Medulla oblongata (tissue), 1 donor: Measurements from ENCODE around the gene SIRT6.
A peak's percentile ranks its signal among the peaks of the same experiment; 100 is the strongest.
"Not testable (repeated sequence)": the region's sequence is repeated elsewhere in the genome, so short reads cannot be mapped to it uniquely, and the experiment has no call there.

Experiments
- DNase-seq: peaks from one replicate; pipeline ENCODE4 v3.0.0-alpha.2; 2015; ENCODE audit errors: extremely low spot score

SIRT6 gene

GRCh38 chr19:4174895-4175668, 7.3 kb downstream of the SIRT6 start:
- DNase-seq, result no peak

DNA sequence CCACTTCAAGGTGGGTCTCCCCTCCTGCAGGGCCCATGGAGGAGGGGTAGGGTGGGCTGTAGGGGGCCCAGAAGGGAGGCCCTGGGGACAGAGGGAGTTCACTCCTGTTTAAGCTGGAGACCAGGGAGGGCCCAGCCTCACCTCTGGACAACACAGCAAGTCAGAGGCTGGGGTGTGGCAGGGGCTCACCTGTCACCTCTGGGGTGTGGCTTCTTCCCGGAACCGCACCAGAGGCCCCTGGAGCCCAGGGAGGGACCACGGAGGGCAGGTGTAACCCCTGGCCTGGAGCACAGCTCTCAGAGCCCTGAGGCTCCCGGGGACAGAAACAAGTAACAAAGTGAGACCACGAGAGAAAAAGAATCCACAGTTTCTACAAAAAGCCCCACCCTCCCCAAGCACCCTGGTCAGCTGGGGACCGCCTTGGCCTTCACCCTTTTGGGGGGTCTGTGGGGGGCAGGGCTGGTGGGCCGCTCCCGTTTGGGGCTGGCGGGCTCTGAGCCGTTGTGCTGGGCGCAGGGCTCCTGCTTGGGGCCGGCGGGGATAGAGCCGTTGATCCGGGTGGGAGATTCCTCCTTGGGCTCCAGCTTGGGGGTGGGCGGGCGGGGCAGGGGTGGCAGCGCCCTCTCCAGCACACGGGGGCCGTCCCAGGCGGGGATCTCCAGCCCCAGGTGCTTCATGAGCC, 8.0 kb downstream of the SIRT6 start:
- DNase-seq, result no peak

DNA sequence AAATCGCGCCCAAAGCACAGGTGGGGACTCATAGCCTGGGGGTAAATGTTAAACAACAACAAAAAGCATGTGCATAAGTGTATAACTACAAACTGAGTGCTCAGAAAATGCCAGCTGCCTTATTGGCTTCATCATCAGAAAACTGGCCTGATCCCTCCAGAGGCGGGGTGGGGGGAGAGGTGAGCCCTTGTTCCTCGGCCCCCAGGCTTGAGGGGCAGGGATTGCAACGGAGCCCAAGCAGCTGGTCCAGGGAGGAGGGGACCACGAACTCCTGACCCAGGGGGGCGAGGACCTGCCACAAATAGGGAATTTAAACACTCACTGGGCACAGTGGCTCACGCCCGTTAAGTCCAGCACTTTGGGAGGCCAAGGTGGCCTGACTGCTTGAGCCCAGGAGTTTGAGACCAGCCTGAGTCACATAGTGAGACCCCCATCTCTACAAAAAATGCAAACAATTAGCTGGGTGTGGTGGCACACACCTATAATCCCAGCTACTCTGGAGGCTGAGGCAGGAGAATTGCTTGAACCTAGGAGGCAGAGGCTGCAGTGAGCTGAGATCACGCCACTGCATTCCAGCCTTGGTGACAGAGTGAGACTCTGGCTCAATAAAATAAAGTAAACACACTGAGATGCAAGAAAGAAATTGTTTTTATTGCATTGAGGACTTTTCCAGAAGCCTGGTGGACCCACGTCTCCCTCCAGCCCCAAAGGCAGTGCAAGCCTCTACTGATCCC, 8.7 kb downstream of the SIRT6 start:
- no peak for DNase-seq

- DNase-seq, result no peak
These were observed 9.4 kb downstream of the SIRT6 start for GRCh38 chr19:4172861-4173473.

- DNase-seq, result no peak
These were observed 10.7 kb downstream of the SIRT6 start for GRCh38 chr19:4171676-4172075.

DNA sequence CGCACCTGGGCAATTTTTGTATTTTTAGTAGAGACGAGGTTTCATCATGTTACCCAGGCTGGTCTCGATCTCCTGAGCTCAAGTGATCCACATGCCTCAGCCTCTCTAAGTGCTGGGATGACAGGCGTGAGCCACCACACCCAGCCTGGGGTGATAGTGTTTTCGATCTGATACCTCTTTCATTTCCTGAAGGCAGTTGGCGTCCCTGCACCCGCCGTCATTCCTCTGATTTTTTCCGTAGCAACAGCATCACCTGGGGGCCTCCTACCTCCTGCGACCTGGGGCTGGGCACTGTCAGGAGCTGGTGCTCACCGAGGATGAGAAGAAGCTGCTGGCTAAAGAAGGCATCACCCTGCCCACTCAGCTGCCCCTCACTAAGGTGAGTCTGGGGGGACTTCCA, 18.1 kb downstream of the SIRT6 start:
- DNase-seq, result no peak

DNA sequence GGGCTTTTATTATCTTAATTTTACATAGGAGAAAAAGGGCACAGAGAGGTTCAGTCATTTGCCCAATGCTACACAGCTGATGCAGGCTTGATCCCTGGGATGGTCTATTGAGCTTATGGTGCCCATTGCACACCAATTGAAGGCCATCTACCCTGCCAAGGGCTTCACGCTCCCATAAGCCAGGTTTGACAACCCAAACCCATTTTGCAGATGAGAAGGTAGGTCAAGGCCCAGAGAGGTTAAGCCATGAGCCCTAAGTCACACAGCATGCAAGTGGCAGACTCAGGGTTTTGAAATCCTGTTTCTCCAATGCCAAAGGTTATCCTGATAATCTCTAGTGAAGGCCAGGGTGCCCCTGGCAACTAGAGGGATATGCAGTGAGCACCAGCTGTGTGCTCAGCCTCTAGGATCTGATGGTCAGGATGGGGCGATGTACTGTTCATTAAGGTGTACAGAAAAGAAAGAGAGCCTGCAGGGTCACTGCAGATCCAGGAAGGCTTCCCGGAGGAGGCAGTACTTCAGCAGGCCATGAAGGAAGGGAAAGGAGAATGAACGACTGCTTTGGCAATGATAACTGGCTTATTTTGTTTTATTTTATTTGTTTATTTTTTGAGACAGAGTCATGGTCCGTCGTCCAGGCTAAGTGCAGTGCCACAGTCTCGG, 20.8 kb downstream of the SIRT6 start:
- DNase-seq, result no peak

DNA sequence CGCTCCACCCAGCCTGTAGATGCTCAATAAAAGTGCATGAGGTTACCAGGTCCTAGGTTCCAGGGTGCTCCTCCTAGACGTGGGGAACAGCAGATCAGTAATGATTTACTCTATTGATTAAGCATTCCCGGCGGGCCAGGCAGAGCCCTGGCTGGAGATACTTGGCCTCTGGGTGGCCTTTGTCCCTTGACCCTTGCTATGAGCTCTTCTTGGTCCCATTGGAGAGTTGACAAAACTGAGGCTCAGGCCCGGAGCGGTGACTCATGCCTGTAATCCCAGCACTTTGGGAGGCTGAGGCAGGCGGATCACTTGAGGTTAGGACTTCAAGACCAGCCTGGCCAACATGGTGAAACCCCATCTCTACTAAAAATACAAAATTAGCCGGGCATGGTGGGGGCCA, 24.4 kb downstream of the SIRT6 start:
- DNase-seq, result not testable (repeated sequence)

DNA sequence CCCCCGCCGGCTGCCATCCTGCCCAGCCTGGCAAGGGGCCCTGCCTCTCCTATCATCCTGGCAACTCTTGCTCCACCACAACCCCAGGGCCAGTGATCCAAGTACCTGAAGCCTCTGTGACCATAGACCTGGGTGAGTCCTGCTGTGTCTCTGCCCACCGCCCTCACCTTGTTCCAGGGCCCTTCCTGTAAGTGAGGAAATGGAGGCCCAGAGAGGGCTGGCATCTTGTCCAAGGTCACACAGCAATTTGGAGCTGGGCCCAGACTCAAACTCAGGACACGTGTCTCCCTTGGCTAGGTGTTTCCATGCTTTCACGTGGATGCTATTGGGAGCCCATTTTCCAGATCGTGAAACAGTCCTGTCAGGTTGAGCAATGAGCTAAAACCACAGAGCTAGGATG, 25.2 kb downstream of the SIRT6 start:
- no peak for DNase-seq

- DNase-seq, result no peak
These were observed 27.6 kb downstream of the SIRT6 start for GRCh38 chr19:4154571-4155312.

DNA sequence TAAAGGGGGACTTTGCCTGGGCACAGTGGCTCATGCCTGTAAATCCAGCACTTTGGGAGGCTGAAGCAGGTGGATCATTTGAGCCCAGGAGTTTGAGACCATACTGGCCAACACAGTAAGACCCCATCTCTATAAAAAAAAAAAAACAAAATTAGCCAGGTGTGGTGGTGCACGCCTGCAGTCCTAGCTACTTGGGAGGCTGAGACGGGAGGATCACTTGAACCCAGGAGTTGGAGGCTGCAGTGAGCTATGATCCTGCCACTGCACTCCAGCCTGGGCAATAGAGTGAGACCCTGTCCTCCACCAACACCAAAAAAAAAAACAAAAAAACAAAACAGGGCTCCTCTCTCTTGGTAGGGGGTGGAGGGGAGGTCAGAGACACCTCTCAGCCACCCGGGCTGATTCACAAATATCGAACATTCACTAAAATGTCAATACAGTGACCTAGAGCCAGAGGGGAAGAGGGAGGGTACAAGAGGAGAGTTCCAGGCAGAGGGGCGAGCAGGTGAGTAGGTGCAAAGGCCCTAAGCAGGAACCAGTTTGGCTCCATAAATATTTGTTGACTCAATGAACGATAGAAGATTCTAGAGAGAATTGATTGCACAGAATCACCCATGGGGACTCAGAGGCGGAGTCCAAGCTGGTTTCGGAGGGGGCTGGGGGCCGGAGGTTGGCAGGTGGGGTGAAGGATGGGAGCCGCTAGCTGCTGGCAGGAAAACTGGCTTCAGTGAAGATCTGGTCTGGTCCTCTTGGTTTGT, 29.9 kb downstream of the SIRT6 start:
- no peak for DNase-seq

- no peak for DNase-seq
These were observed 30.7 kb downstream of the SIRT6 start for GRCh38 chr19:4151623-4152022.

DNA sequence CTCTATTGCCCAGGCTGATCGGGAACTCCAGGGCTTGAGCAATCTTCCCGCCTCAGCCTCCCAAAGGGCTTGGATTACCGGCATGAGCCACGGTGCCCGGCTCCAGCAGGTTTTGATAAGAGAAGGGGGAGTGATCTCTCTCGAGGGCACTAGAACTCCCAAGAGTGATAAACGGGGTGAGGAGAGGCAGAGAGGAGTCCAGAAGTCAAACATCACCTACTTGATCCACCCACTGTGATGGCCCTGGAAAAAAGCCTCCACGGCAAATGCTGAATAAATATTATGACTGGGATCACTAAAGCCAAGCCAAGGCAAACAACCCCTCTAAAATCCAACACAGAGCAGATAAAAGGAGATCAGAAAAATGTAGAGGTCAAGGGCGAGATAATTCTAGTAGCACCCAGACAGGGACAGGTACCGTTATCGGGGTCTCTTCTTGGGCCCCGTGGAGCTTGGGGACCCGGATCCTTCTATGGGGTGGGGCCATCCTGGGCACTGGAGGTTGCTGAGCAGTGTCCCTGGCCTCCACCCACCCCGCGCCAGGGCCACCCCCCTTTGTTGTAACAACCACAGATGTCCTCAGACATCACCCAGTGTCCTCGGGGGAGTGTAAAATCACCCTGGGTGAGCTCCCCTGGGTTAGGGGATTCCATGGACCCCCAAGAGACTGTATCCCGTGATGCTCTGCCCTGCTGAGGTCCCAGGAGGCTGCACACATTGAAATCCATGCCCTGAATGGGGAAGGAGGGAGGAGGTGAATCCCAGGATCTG, 32.7 kb downstream of the SIRT6 start:
- no peak for DNase-seq

GRCh38 chr19:4144666-4145249, 37.6 kb downstream of the SIRT6 start:
- no peak for DNase-seq

DNA sequence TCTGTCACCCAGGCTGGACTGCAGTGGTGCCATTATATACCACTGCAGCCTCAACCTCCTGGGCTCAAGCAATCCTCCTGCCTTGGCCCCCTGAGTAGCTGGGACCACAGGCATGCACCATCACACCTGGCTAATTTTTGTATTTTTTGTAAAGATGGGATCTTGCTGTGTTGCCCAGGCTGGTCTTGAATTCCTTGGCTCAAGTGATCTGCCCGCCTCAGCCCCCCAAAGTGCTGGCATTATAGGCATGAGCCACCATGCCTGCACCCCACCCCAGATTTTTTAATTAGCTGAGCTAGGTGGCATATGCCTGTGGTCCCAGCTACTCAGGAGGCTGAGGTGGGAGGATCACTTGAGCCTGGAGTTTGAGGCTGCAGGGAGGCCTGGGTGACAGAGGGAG, 39.4 kb downstream of the SIRT6 start:
- not testable (repeated sequence) for DNase-seq

GRCh38 chr19:4140237-4140711, 42.1 kb downstream of the SIRT6 start:
- peak; percentile 37 for DNase-seq

DNA sequence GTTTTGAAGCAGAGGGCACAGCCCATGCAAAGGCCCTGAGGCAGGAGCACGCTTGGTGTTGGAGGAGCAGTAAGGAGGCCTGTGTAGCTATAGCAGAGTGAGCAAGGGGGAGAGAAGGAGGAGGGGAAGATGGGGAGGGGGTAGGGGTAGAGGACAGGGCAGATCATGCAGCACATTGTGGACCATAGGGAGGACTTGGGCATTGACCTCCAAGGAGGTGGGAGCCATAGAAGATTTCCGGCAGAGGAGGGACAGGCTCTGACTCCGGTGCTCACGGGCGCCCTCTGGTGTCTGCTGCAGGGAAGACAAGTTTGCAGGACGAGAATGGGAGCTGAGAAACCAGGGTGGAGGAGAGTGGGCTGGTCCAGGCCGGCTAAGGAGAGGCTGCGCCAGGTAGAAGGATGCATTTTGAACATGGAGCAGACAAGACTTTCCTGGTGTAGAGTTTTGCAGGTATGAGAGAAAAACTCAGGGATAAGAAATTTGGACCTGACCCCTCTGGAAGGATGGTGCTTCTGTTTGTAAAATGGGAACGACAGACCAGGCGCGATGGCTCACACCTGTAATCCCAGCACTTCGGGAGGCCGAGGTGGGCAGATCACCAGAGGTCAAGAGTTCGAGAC, 42.6 kb downstream of the SIRT6 start:
- peak; percentile 55 for DNase-seq

GRCh38 chr19:4138445-4138844, 43.9 kb downstream of the SIRT6 start:
- no peak for DNase-seq
